SK-N-SH treated with all-trans-retinoic acid at 6 μM for 48 hours (cell line): Measurements from ENCODE around the gene DNMBP.

Experiments used
- ATAC-seq: fragments of 200-7000 bp; cut with Tn5 transposase; 3 replicates; pipeline ENCODE4 v1.9.1; 2020; ENCODE audit warnings: mild to moderate bottlenecking, moderate library complexity
- BACH2 ChIP-seq: fragments of 250-450 bp; sonication (Bioruptor Pico); IDR thresholded peaks from 2 replicates; pipeline ENCODE4 v1.9.0; 2021; ENCODE audit warnings: mild to moderate bottlenecking, borderline replicate concordance
- CSDC2 ChIP-seq: fragments of 250-450 bp; sonication (Bioruptor Pico); IDR thresholded peaks from 2 replicates; pipeline ENCODE4 v1.5.0; 2020; ENCODE audit warnings: mild to moderate bottlenecking, moderate library complexity
- ESRRG ChIP-seq: fragments of 250-450 bp; sonication (Bioruptor Pico); IDR thresholded peaks from 2 replicates; pipeline ENCODE4 v1.6.1; 2021; ENCODE audit warnings: mild to moderate bottlenecking
- GLIS3 ChIP-seq: fragments of 250-450 bp; sonication (Bioruptor Pico); IDR thresholded peaks from 2 replicates; pipeline ENCODE4 v1.5.0; 2020; ENCODE audit warnings: mild to moderate bottlenecking, moderate library complexity
- ISL1 ChIP-seq: fragments of 250-450 bp; sonication (Bioruptor Pico); IDR thresholded peaks from 2 replicates; pipeline ENCODE4 v2.1.2; 2022; ENCODE audit warnings: mild to moderate bottlenecking, moderate library complexity
- PATZ1 ChIP-seq: fragments of 250-450 bp; sonication (Bioruptor Pico); IDR thresholded peaks from 2 replicates; pipeline ENCODE4 v1.8.0; 2020; ENCODE audit warnings: mild to moderate bottlenecking, moderate library complexity, borderline replicate concordance
- PPARA ChIP-seq: fragments of 250-450 bp; sonication (Bioruptor Pico); IDR thresholded peaks from 2 replicates; pipeline ENCODE4 v1.5.0; 2020; ENCODE audit warnings: mild to moderate bottlenecking, borderline replicate concordance
- SNAI2 ChIP-seq: fragments of 250-450 bp; sonication (Bioruptor Pico); IDR thresholded peaks from 2 replicates; pipeline ENCODE4 v1.5.0; 2020; ENCODE audit warnings: mild to moderate bottlenecking, moderate library complexity
- TCF4 ChIP-seq: fragments of 250-450 bp; sonication (Bioruptor Pico); IDR thresholded peaks from 2 replicates; pipeline ENCODE4 v1.8.0; 2021; ENCODE audit warnings: mild to moderate bottlenecking, moderate library complexity, borderline replicate concordance
- TOX ChIP-seq: fragments of 250-450 bp; sonication (Bioruptor Pico); IDR thresholded peaks from 2 replicates; pipeline ENCODE4 v1.8.0; 2021; ENCODE audit warnings: mild to moderate bottlenecking, moderate library complexity, borderline replicate concordance
- ZC3H10 ChIP-seq: fragments of 250-450 bp; sonication (Bioruptor Pico); IDR thresholded peaks from 2 replicates; pipeline ENCODE4 v1.5.1; 2021; ENCODE audit warnings: mild to moderate bottlenecking, moderate library complexity
- ZFP3 ChIP-seq: fragments of 250-450 bp; sonication (Bioruptor Pico); IDR thresholded peaks from 2 replicates; pipeline ENCODE4 v1.5.0; 2020; ENCODE audit warnings: mild to moderate bottlenecking, moderate library complexity
- ZFP30 ChIP-seq: fragments of 450-650 bp; formaldehyde crosslinking; IDR thresholded peaks from 2 replicates; pipeline ENCODE4 v1.5.0; 2022; ENCODE audit warnings: mild to moderate bottlenecking, moderate library complexity
- ZNF565 ChIP-seq: fragments of 450-650 bp; formaldehyde crosslinking; conservative IDR thresholded peaks from 2 replicates; pipeline ENCODE4 v1.5.0; 2020; ENCODE audit warnings: low read depth, mild to moderate bottlenecking, moderate library complexity
- ZNF70 ChIP-seq: fragments of 450-650 bp; formaldehyde crosslinking; IDR thresholded peaks from 2 replicates; pipeline ENCODE4 v1.5.0; 2020; ENCODE audit warnings: mild to moderate bottlenecking, moderate library complexity
- ZNF8 ChIP-seq: fragments of 450-650 bp; formaldehyde crosslinking; IDR thresholded peaks from 2 replicates; pipeline ENCODE4 v1.5.0; 2020; ENCODE audit warnings: mild to moderate bottlenecking, moderate library complexity
- TF ChIP-seq, protein P1 (sequence below): fragments of 250-450 bp; sonication (Bioruptor Pico); IDR thresholded peaks from 2 replicates; pipeline ENCODE4 v1.8.0; 2021; ENCODE audit warnings: low read depth, mild to moderate bottlenecking, moderate library complexity, borderline replicate concordance
- TF ChIP-seq, protein P2 (sequence below): fragments of 250-450 bp; sonication (Bioruptor Pico); IDR thresholded peaks from 2 replicates; pipeline ENCODE4 v1.5.1; 2021; ENCODE audit warnings: mild to moderate bottlenecking, moderate library complexity
- TF ChIP-seq, protein P3 (sequence below): fragments of 250-450 bp; sonication (Bioruptor Pico); IDR thresholded peaks from 2 replicates; pipeline ENCODE4 v1.5.0; 2020; ENCODE audit warnings: mild to moderate bottlenecking, moderate library complexity
- TF ChIP-seq, protein P4 (sequence below): fragments of 250-450 bp; sonication (Bioruptor Pico); IDR thresholded peaks from 2 replicates; pipeline ENCODE4 v1.5.1; 2020; ENCODE audit warnings: low read depth, mild to moderate bottlenecking, moderate library complexity

Gene DNMBP

DNA sequence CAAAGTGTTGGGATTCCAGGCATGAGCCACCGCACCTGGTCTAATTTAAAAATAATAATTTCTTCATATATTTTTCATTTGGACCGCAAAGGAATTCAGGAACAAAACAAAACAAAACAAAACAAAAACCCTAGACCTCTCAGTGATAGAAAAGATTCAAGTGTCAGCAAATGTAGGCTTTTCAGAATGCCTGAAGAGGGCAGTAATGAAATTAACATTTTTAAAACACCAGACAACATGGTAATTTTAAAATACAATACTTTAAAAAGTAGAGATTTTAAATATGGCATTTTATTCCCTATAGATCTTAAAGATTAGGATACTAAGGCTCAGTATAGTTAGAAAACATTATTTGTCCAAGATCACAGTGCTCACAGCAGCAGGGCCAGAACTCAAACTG is 36.6 kb downstream of the DNMBP start (continued):
- TF ChIP-seq PATZ1 (CRISPR knock-in tag) (no peak), ZNF70 (CRISPR knock-in tag) (no peak), ZC3H10 (no peak), SNAI2 (CRISPR knock-in tag) (no peak), CSDC2 (no peak), ZFP30 (CRISPR knock-in tag) (no peak), GLIS3 (no peak), ZNF8 (CRISPR knock-in tag) (no peak), BACH2 (CRISPR knock-in tag) (no peak), ESRRG (no peak), ISL1 (CRISPR knock-in tag) (no peak)
- TF ChIP-seq, protein P1, sequence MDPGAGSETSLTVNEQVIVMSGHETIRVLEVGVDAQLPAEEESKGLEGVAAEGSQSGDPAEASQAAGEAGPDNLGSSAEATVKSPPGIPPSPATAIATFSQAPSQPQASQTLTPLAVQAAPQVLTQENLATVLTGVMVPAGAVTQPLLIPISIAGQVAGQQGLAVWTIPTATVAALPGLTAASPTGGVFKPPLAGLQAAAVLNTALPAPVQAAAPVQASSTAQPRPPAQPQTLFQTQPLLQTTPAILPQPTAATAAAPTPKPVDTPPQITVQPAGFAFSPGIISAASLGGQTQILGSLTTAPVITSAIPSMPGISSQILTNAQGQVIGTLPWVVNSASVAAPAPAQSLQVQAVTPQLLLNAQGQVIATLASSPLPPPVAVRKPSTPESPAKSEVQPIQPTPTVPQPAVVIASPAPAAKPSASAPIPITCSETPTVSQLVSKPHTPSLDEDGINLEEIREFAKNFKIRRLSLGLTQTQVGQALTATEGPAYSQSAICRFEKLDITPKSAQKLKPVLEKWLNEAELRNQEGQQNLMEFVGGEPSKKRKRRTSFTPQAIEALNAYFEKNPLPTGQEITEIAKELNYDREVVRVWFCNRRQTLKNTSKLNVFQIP (CRISPR knock-in tag): no peak
- TF ChIP-seq, protein P2, sequence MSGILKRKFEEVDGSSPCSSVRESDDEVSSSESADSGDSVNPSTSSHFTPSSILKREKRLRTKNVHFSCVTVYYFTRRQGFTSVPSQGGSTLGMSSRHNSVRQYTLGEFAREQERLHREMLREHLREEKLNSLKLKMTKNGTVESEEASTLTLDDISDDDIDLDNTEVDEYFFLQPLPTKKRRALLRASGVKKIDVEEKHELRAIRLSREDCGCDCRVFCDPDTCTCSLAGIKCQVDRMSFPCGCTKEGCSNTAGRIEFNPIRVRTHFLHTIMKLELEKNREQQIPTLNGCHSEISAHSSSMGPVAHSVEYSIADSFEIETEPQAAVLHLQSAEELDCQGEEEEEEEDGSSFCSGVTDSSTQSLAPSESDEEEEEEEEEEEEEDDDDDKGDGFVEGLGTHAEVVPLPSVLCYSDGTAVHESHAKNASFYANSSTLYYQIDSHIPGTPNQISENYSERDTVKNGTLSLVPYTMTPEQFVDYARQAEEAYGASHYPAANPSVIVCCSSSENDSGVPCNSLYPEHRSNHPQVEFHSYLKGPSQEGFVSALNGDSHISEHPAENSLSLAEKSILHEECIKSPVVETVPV (CRISPR knock-in tag): no peak

GRCh38 chr10:99967961-99968360 is 41.8 kb downstream of the DNMBP start:
- ATAC-seq: no peak
- TF ChIP-seq, protein P3, sequence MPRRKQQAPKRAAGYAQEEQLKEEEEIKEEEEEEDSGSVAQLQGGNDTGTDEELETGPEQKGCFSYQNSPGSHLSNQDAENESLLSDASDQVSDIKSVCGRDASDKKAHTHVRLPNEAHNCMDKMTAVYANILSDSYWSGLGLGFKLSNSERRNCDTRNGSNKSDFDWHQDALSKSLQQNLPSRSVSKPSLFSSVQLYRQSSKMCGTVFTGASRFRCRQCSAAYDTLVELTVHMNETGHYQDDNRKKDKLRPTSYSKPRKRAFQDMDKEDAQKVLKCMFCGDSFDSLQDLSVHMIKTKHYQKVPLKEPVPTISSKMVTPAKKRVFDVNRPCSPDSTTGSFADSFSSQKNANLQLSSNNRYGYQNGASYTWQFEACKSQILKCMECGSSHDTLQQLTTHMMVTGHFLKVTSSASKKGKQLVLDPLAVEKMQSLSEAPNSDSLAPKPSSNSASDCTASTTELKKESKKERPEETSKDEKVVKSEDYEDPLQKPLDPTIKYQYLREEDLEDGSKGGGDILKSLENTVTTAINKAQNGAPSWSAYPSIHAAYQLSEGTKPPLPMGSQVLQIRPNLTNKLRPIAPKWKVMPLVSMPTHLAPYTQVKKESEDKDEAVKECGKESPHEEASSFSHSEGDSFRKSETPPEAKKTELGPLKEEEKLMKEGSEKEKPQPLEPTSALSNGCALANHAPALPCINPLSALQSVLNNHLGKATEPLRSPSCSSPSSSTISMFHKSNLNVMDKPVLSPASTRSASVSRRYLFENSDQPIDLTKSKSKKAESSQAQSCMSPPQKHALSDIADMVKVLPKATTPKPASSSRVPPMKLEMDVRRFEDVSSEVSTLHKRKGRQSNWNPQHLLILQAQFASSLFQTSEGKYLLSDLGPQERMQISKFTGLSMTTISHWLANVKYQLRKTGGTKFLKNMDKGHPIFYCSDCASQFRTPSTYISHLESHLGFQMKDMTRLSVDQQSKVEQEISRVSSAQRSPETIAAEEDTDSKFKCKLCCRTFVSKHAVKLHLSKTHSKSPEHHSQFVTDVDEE (CRISPR knock-in tag): no peak
- TF ChIP-seq ZNF70 (CRISPR knock-in tag) (no peak), ZNF8 (CRISPR knock-in tag) (no peak), TCF4 (no peak), ZNF565 (CRISPR knock-in tag) (no peak), ZC3H10 (no peak), SNAI2 (CRISPR knock-in tag) (no peak), TOX (no peak), GLIS3 (no peak), PATZ1 (CRISPR knock-in tag) (no peak), BACH2 (CRISPR knock-in tag) (no peak), ZFP30 (CRISPR knock-in tag) (no peak), ZFP3 (CRISPR knock-in tag) (no peak), PPARA (CRISPR knock-in tag) (no peak), CSDC2 (no peak)
- TF ChIP-seq, protein P4, sequence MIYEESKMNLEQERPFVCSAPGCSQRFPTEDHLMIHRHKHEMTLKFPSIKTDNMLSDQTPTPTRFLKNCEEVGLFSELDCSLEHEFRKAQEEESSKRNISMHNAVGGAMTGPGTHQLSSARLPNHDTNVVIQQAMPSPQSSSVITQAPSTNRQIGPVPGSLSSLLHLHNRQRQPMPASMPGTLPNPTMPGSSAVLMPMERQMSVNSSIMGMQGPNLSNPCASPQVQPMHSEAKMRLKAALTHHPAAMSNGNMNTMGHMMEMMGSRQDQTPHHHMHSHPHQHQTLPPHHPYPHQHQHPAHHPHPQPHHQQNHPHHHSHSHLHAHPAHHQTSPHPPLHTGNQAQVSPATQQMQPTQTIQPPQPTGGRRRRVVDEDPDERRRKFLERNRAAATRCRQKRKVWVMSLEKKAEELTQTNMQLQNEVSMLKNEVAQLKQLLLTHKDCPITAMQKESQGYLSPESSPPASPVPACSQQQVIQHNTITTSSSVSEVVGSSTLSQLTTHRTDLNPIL (CRISPR knock-in tag): no peak
- TF ChIP-seq, protein P1 (CRISPR knock-in tag): no peak
- TF ChIP-seq, protein P2 (CRISPR knock-in tag): no peak
